H9 (cell line): ENCODE data around the gene TRHDE. TPM values are rescaled to one million over a fixed set of nuclear protein-coding genes. Genes with fewer than 3 reads are reported as not detected.

Experiments
- DNase-seq: peaks from one replicate; pipeline ENCODE4 v3.0.0-alpha.2; 2017
- H2AFZ ChIP-seq: one replicate; pipeline ENCODE4 v1.6.1; 2013; ENCODE audit warnings: mild to moderate bottlenecking, low read length, control low read depth, moderate library complexity
- H2AK5ac ChIP-seq: 2 replicates; pipeline ENCODE4 v1.6.1; 2013; ENCODE audit warnings: low read length, control low read depth, mixed read lengths; ENCODE audit not compliant: insufficient read length
- H2BK120ac ChIP-seq: one replicate; pipeline ENCODE4 v1.6.1; 2013; ENCODE audit warnings: low read depth, mild to moderate bottlenecking, low read length, control low read depth, inconsistent platforms; ENCODE audit not compliant: poor library complexity, severe bottlenecking
- H2BK12ac ChIP-seq: 2 replicates; pipeline ENCODE4 v1.6.1; 2013; ENCODE audit warnings: low read length, control low read depth, mixed read lengths, low read depth; ENCODE audit not compliant: insufficient read length
- H2BK15ac ChIP-seq: 2 replicates; pipeline ENCODE4 v1.6.1; 2013; ENCODE audit warnings: low read depth, low read length, control low read depth
- H2BK20ac ChIP-seq: one replicate; pipeline ENCODE4 v1.6.1; 2013; ENCODE audit warnings: low read depth, mild to moderate bottlenecking, low read length, control low read depth, inconsistent platforms; ENCODE audit not compliant: poor library complexity, severe bottlenecking
- H2BK5ac ChIP-seq: 2 replicates; pipeline ENCODE4 v1.6.1; 2013; ENCODE audit warnings: low read length, control low read depth, mixed read lengths; ENCODE audit not compliant: insufficient read length
- H3K14ac ChIP-seq: 2 replicates; pipeline ENCODE4 v1.6.1; 2013; ENCODE audit warnings: low read length, control low read depth; ENCODE audit not compliant: insufficient read depth
- H3K18ac ChIP-seq: 2 replicates; pipeline ENCODE4 v1.6.1; 2013; ENCODE audit warnings: low read depth, mild to moderate bottlenecking, mixed read lengths, low read length, control low read depth; ENCODE audit not compliant: insufficient read length
- H3K23ac ChIP-seq: 2 replicates; pipeline ENCODE4 v1.6.1; 2013; ENCODE audit warnings: low read length, control low read depth, mixed read lengths, low read depth; ENCODE audit not compliant: insufficient read length
- H3K23me2 ChIP-seq: 2 replicates; pipeline ENCODE4 v1.6.1; 2013; ENCODE audit warnings: low read depth, mild to moderate bottlenecking, mixed read lengths, low read length, control low read depth; ENCODE audit not compliant: insufficient read length, poor library complexity, severe bottlenecking
- H3K27ac ChIP-seq: 2 replicates; pipeline ENCODE4 v1.5.1; 2013; ENCODE audit warnings: low read length, control low read depth, mixed read lengths, low read depth; ENCODE audit not compliant: insufficient read length
- H3K27me3 ChIP-seq: 2 replicates; pipeline ENCODE4 v1.6.1; 2013; ENCODE audit warnings: low read length, control low read depth, inconsistent platforms; ENCODE audit not compliant: insufficient read depth
- H3K4ac ChIP-seq: 2 replicates; pipeline ENCODE4 v1.6.1; 2013; ENCODE audit warnings: low read depth, mild to moderate bottlenecking, control low read depth, inconsistent platforms, low read length, moderate library complexity
- H3K4me1 ChIP-seq: 2 replicates; pipeline ENCODE4 v1.6.1; 2013; ENCODE audit warnings: low read length, control low read depth, inconsistent platforms; ENCODE audit not compliant: insufficient read depth
- H3K4me2 ChIP-seq: 2 replicates; pipeline ENCODE4 v1.6.1; 2013; ENCODE audit warnings: low read length, control low read depth, mixed read lengths; ENCODE audit not compliant: insufficient read length, insufficient read depth
- H3K56ac ChIP-seq: 2 replicates; pipeline ENCODE4 v1.6.1; 2013; ENCODE audit warnings: low read depth, mild to moderate bottlenecking, mixed read lengths, low read length, control low read depth; ENCODE audit not compliant: insufficient read length
- H3K79me1 ChIP-seq: 2 replicates; pipeline ENCODE4 v1.6.1; 2013; ENCODE audit warnings: low read depth, mild to moderate bottlenecking, moderate library complexity, low read length, control low read depth, inconsistent platforms; ENCODE audit not compliant: insufficient read depth, poor library complexity, severe bottlenecking
- H3K79me2 ChIP-seq: 2 replicates; pipeline ENCODE4 v1.6.1; 2013; ENCODE audit warnings: low read length, control low read depth, inconsistent platforms; ENCODE audit not compliant: insufficient read depth
- H3K9ac ChIP-seq: 2 replicates; pipeline ENCODE4 v1.6.1; 2013; ENCODE audit warnings: low read length, control low read depth, mixed read lengths; ENCODE audit not compliant: insufficient read length; ENCODE audit errors: extremely low read depth
- H3K9me3 ChIP-seq: one replicate; pipeline ENCODE4 v1.6.1; 2013; ENCODE audit warnings: low read depth, low read length, inconsistent platforms; ENCODE audit not compliant: control insufficient read depth
- H3T11ph ChIP-seq: one replicate; pipeline ENCODE4 v1.6.1; 2013; ENCODE audit warnings: mild to moderate bottlenecking, low read length, control low read depth, inconsistent platforms
- H4K20me1 ChIP-seq: one replicate; pipeline ENCODE4 v1.6.1; 2013; ENCODE audit not compliant: control insufficient read depth, insufficient read length, insufficient read depth
- H4K5ac ChIP-seq: 2 replicates; pipeline ENCODE4 v1.6.1; 2013; ENCODE audit warnings: low read depth, mild to moderate bottlenecking, mixed read lengths, low read length, control low read depth; ENCODE audit not compliant: insufficient read length
- H4K8ac ChIP-seq: replicated peaks from 2 replicates; pipeline ENCODE4 v1.6.1; 2013; ENCODE audit warnings: low read length, control low read depth, mixed read lengths, low read depth; ENCODE audit not compliant: insufficient read length
- H4K91ac ChIP-seq: 2 replicates; pipeline ENCODE4 v1.6.1; 2013; ENCODE audit warnings: low read depth, mild to moderate bottlenecking, moderate library complexity, mixed read lengths, low read length, control low read depth; ENCODE audit not compliant: insufficient read length
- H3K27ac Mint-ChIP-seq, 3 experiments: 2 replicates in 2 of 3; 3 replicates in 1 of 3; pipeline ENCODE4 v1.8.0; 2020 to 2021; ENCODE audit warnings: mixed read lengths in 3 of 3, mild to moderate bottlenecking in 1 of 3, moderate library complexity in 1 of 3
- H3K27me3 Mint-ChIP-seq: 2 replicates; pipeline ENCODE4 v1.8.0; 2021; ENCODE audit warnings: low read depth, mild to moderate bottlenecking, moderate library complexity, mixed read lengths
- H3K36me3 Mint-ChIP-seq, 3 experiments: 2 replicates in 2 of 3; 3 replicates in 1 of 3; pipeline ENCODE4 v1.8.0; 2020 to 2021; ENCODE audit warnings: low read depth in 3 of 3, mixed read lengths in 3 of 3; ENCODE audit not compliant: insufficient read depth in 1 of 3
- H3K4me1 Mint-ChIP-seq, 2 experiments: 2 replicates each; pipeline ENCODE4 v1.8.0; 2020; ENCODE audit warnings: mixed read lengths in 2 of 2
- H3K4me3 Mint-ChIP-seq, 2 experiments: 2 replicates in 1 of 2; 3 replicates in 1 of 2; pipeline ENCODE4 v1.8.0; 2020 to 2021; ENCODE audit warnings: mild to moderate bottlenecking in 2 of 2, mixed read lengths in 2 of 2, moderate library complexity in 1 of 2
- H3K9me3 Mint-ChIP-seq, 2 experiments: 2 replicates in 1 of 2; 3 replicates in 1 of 2; pipeline ENCODE4 v1.8.0; 2020; ENCODE audit warnings: mild to moderate bottlenecking in 2 of 2, mixed read lengths in 2 of 2, moderate library complexity in 1 of 2
- WGBS: extraction: QIAGEN DNeasy Blood & Tissue Kit; methylation state at CpG from one replicate; pipeline ENCODE4 v1.1.7; 2013; ENCODE audit warnings: missing lambda C conversion rate, low lambda C conversion rate, mixed read lengths; ENCODE audit not compliant: insufficient read length; ENCODE audit errors: extremely low coverage; 5-methylcytosine and 5-hydroxymethylcytosine counted together
- total RNA-seq: library from RNA; stranded (reverse); gene quantifications from 2 replicates; pipeline ENCODE4 v1.2.1, GENCODE V29; 2021
- TF ChIP-seq, protein P1 (sequence below): fragments of 200-600 bp; sonication (generic); conservative IDR thresholded peaks from 3 replicates; pipeline ENCODE4 v1.8.0; 2021; ENCODE audit warnings: antibody characterized with exemption, mild to moderate bottlenecking

Gene TRHDE
- total RNA-seq, 1 experiment from 2014 or later, result 1.0 TPM

- Histone ChIP-seq H3T11ph (no peak overlapping the region), H3K79me2 (no peaks in the 10 kb centered on the region), H2BK20ac (no peak overlapping the region), H3K9me3 (no peaks in the 10 kb centered on the region), H3K4ac (no peak overlapping the region), H3K14ac (no peak overlapping the region), H3K18ac (no peak overlapping the region), H2BK120ac (no peak overlapping the region), H4K5ac (no peak overlapping the region), H2BK15ac (no peak overlapping the region), H3K27ac (no peak overlapping the region), H2BK5ac (no peak overlapping the region), H3K4me2 (no peak overlapping the region), H4K8ac (no peak overlapping the region), H3K23me2 (no peaks in the 10 kb centered on the region), H3K4me1 (no peaks in the 10 kb centered on the region; the same call in 1 of the 2 replicates), H3K79me1 (no peaks in the 10 kb centered on the region), H2AFZ (no peak overlapping the region), H4K91ac (no peak overlapping the region), H2BK12ac (no peak overlapping the region), H2AK5ac (no peak overlapping the region), H4K20me1 (no peaks in the 10 kb centered on the region), H3K56ac (no peak overlapping the region), H3K23ac (no peak overlapping the region), H3K27me3 (no peaks in the 10 kb centered on the region), H3K9ac (no peak overlapping the region)
- Mint-ChIP-seq H3K27me3 (no peaks in the 10 kb centered on the region), H3K4me3 (no peak overlapping the region), H3K27ac (no peak overlapping the region), H3K9me3 (no peaks in the 10 kb centered on the region; a peak in 1 of 5 replicates), H3K36me3 (no peaks in the 10 kb centered on the region; a peak in 1 of 7 replicates), H3K4me1 (peaks cover 3% of the 10 kb centered on the region in 2 experiments; a peak in 2 of 4 replicates)
- TF ChIP-seq, protein P1, sequence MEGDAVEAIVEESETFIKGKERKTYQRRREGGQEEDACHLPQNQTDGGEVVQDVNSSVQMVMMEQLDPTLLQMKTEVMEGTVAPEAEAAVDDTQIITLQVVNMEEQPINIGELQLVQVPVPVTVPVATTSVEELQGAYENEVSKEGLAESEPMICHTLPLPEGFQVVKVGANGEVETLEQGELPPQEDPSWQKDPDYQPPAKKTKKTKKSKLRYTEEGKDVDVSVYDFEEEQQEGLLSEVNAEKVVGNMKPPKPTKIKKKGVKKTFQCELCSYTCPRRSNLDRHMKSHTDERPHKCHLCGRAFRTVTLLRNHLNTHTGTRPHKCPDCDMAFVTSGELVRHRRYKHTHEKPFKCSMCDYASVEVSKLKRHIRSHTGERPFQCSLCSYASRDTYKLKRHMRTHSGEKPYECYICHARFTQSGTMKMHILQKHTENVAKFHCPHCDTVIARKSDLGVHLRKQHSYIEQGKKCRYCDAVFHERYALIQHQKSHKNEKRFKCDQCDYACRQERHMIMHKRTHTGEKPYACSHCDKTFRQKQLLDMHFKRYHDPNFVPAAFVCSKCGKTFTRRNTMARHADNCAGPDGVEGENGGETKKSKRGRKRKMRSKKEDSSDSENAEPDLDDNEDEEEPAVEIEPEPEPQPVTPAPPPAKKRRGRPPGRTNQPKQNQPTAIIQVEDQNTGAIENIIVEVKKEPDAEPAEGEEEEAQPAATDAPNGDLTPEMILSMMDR, result no peak
- DNase-seq, result no peak
- WGBS, result no CpG with 5 or more reads among the region's 5 CpGs
These were observed 19.0 kb downstream of the TRHDE start for GRCh38 chr12:72291175-72291574.
